ENCODE data around the gene NLRP5. TPM values are rescaled to one million over a fixed set of nuclear protein-coding genes. Genes with fewer than 3 reads are reported as not detected.

NLRP5 gene
- total RNA-seq, 1 donor from 2014 or later: not detected

GRCh38 chr19:56053596-56053995, 67.0 kb downstream of the NLRP5 start:
- DNase-seq (ENCODE audit: low read depth): no peak
- TF ChIP-seq CTCF (IDR thresholded peaks at IDR 0.05; ENCODE audit: insufficient read depth, low read length, poor library complexity, severe bottlenecking): no peak
- no peaks in the 10 kb centered on the region for H3K27me3 ChIP-seq (ENCODE audit: control insufficient read depth, insufficient read depth, low read length)
- H3K4me3 ChIP-seq (ENCODE audit: low read depth, low read length): no peak overlapping the region
- H3K36me3 ChIP-seq (ENCODE audit: control insufficient read depth, insufficient read depth, low read length): no peaks in the 10 kb centered on the region

GRCh38 chr19:56066152-56067023, 79.8 kb downstream of the NLRP5 start:
- Histone ChIP-seq H3K27me3 (ENCODE audit: control insufficient read depth, insufficient read depth, low read length) (no peaks in the 10 kb centered on the region), H3K36me3 (ENCODE audit: control insufficient read depth, insufficient read depth, low read length) (no peaks in the 10 kb centered on the region), H3K4me3 (ENCODE audit: low read depth, low read length) (no peak overlapping the region)
- DNase-seq (ENCODE audit: low read depth): no peak
- TF ChIP-seq CTCF (IDR thresholded peaks at IDR 0.05; ENCODE audit: insufficient read depth, low read length, poor library complexity, severe bottlenecking): peak; percentile 81

- Histone ChIP-seq H3K27me3 (ENCODE audit: control insufficient read depth, insufficient read depth, low read length) (no peaks in the 10 kb centered on the region), H3K36me3 (ENCODE audit: control insufficient read depth, insufficient read depth, low read length) (no peaks in the 10 kb centered on the region), H3K4me3 (ENCODE audit: low read depth, low read length) (no peak overlapping the region)
- no peak for DNase-seq (ENCODE audit: low read depth)
- no peak for TF ChIP-seq CTCF (IDR thresholded peaks at IDR 0.05; ENCODE audit: insufficient read depth, low read length, poor library complexity, severe bottlenecking)
These were observed 83.1 kb downstream of the NLRP5 start for GRCh38 chr19:56069642-56070041.

GRCh38 chr19:56071151-56071550, 84.6 kb downstream of the NLRP5 start:
- TF ChIP-seq CTCF (IDR thresholded peaks at IDR 0.05; ENCODE audit: insufficient read depth, low read length, poor library complexity, severe bottlenecking): peak; percentile 17
- Histone ChIP-seq H3K36me3 (ENCODE audit: control insufficient read depth, insufficient read depth, low read length) (no peaks in the 10 kb centered on the region), H3K27me3 (ENCODE audit: control insufficient read depth, insufficient read depth, low read length) (no peaks in the 10 kb centered on the region), H3K4me3 (ENCODE audit: low read depth, low read length) (no peak overlapping the region)
- no peak for DNase-seq (ENCODE audit: low read depth)

- no peaks in the 10 kb centered on the region for H3K36me3 ChIP-seq (ENCODE audit: control insufficient read depth, insufficient read depth, low read length)
- DNase-seq (ENCODE audit: low read depth): no peak
- peak; percentile 83 for TF ChIP-seq CTCF (IDR thresholded peaks at IDR 0.05; ENCODE audit: insufficient read depth, low read length, poor library complexity, severe bottlenecking)
- H3K4me3 ChIP-seq (ENCODE audit: low read depth, low read length): no peak overlapping the region
- H3K27me3 ChIP-seq (ENCODE audit: control insufficient read depth, insufficient read depth, low read length): peaks cover 3% of the 10 kb centered on the region
These were observed 89.9 kb downstream of the NLRP5 start for GRCh38 chr19:56076498-56076897.

- Histone ChIP-seq H3K36me3 (ENCODE audit: control insufficient read depth, insufficient read depth, low read length) (no peaks in the 10 kb centered on the region), H3K27me3 (ENCODE audit: control insufficient read depth, insufficient read depth, low read length) (peaks cover 3% of the 10 kb centered on the region), H3K4me3 (ENCODE audit: low read depth, low read length) (no peak overlapping the region)
- DNase-seq (ENCODE audit: low read depth): no peak
- no peak for TF ChIP-seq CTCF (IDR thresholded peaks at IDR 0.05; ENCODE audit: insufficient read depth, low read length, poor library complexity, severe bottlenecking)
These were observed 93.0 kb downstream of the NLRP5 start for GRCh38 chr19:56079609-56080008.
